Measurements from ENCODE around the gene RAPGEF3. TPM values are rescaled to one million over a fixed set of nuclear protein-coding genes. Genes with fewer than 3 reads are reported as not detected.
A peak's percentile ranks its signal among the peaks of the same experiment; 100 is the strongest.

RAPGEF3 gene
- 10 to 100 TPM; 18.3 to 48.2 (median 32.5) TPM for total RNA-seq

GRCh38 chr12:47758834-47759690 lies at the start of gene RAPGEF3:
Gene RAPGEF3 (minus strand): TSS chr12:47758880. CDS start chr12:47758556, 324 bp downstream.
- Histone ChIP-seq H3K4me3 (peak within 1 kb of the TSS; percentile 72 to 85 (median 74)), H3K9me3 (no peaks in the 10 kb centered on the region), H3K27me3 (no peaks in the 10 kb centered on the region), H3K27ac (replicated peaks in 1 of 4) (peak within 1 kb of the TSS; percentile 68 to 80 (median 80)), H3K4me1 (peaks cover 33 to 44% (median 41%) of the 10 kb centered on the region in 4 donors), H3K36me3 (peaks cover 0 to 5% (median 0%) of the 10 kb centered on the region in 4 donors)
- 1% methylated on average over 33 of the region's 57 CpGs for WGBS
- DNase-seq (ENCODE audit: extremely low spot score), result peak; percentile 96
- TF ChIP-seq POLR2AphosphoS5 (IDR thresholded peaks at IDR 0.05) (peak; percentile 62 to 66), CTCF (IDR thresholded peaks at IDR 0.05) (peak; percentile 32 to 52 (median 32)), POLR2A (IDR thresholded peaks at IDR 0.05; ENCODE audit: low read depth) (no peak)
- intact Hi-C loops (cut with DNase I), result loop anchor here (5.0 kb wide), 1 partner anchor 42 kb away; no protein-coding TSS in a partner anchor

GRCh38 chr12:47808050-47808449 lies 49.4 kb upstream of the RAPGEF3 start:
- Histone ChIP-seq H3K4me3 (peak overlapping the region; percentile 4 to 35 (median 18)), H3K4me1 (peaks cover 97 to 100% (median 99%) of the 10 kb centered on the region in 4 donors), H3K9me3 (no peaks in the 10 kb centered on the region), H3K36me3 (peaks cover 0 to 19% (median 7%) of the 10 kb centered on the region in 4 donors), H3K27me3 (no peaks in the 10 kb centered on the region), H3K27ac (replicated peaks in 1 of 4) (peak overlapping the region; percentile 92 to 99 (median 98))
- no peak for DNase-seq (ENCODE audit: extremely low spot score)
- intact Hi-C loops (cut with DNase I), result no loop called here
- 0% methylated on average over 1 of the region's 9 CpGs for WGBS
- TF ChIP-seq POLR2AphosphoS5 (IDR thresholded peaks at IDR 0.05) (peak; percentile 59 to 72), CTCF (IDR thresholded peaks at IDR 0.05) (no peak), EP300 (IDR thresholded peaks at IDR 0.05) (peak; percentile 77)

GRCh38 chr12:47807338-47807737 lies 48.7 kb upstream of the RAPGEF3 start:
- peaks cover 100% of the 10 kb centered on the region in 4 donors for H3K4me1 ChIP-seq
- peak overlapping the region in 1 of 4 donors; percentile 15 for H3K4me3 ChIP-seq
- intact Hi-C loops (cut with DNase I), result no loop called here
- TF ChIP-seq CTCF (IDR thresholded peaks at IDR 0.05), result no peak
- no peak for TF ChIP-seq POLR2A (IDR thresholded peaks at IDR 0.05; ENCODE audit: low read depth)
- TF ChIP-seq POLR2AphosphoS5 (IDR thresholded peaks at IDR 0.05), result no peak
- TF ChIP-seq EP300 (IDR thresholded peaks at IDR 0.05), result no peak
- no peaks in the 10 kb centered on the region for H3K27me3 ChIP-seq
- WGBS, result 32% methylated on average over 5 of the region's 5 CpGs
- H3K27ac ChIP-seq (replicated peaks in 1 of 4), result peak overlapping the region; percentile 92 to 99 (median 98)
- no peak for DNase-seq (ENCODE audit: extremely low spot score)
- no peaks in the 10 kb centered on the region for H3K9me3 ChIP-seq
- peaks cover 0 to 20% (median 7%) of the 10 kb centered on the region in 4 donors for H3K36me3 ChIP-seq

GRCh38 chr12:47805417-47805816 lies 46.7 kb upstream of the RAPGEF3 start:
- Histone ChIP-seq H3K27me3 (no peaks in the 10 kb centered on the region), H3K9me3 (no peaks in the 10 kb centered on the region), H3K27ac (replicated peaks in 1 of 4) (peak overlapping the region; percentile 92 to 99 (median 98)), H3K4me1 (peaks cover 100% of the 10 kb centered on the region in 4 donors), H3K36me3 (peaks cover 0 to 20% (median 7%) of the 10 kb centered on the region in 4 donors), H3K4me3 (peak overlapping the region in 1 of 4 donors; percentile 4)
- DNase-seq (ENCODE audit: extremely low spot score), result no peak
- intact Hi-C loops (cut with DNase I), result loop anchor here (2.0 kb wide), 1 partner anchor 31 kb away; no protein-coding TSS in a partner anchor
- 13% methylated on average over 2 of the region's 2 CpGs for WGBS
- TF ChIP-seq POLR2AphosphoS5 (IDR thresholded peaks at IDR 0.05), result peak; percentile 28 to 55
- no peak for TF ChIP-seq POLR2A (IDR thresholded peaks at IDR 0.05; ENCODE audit: low read depth)

GRCh38 chr12:47804171-47804570 lies 45.5 kb upstream of the RAPGEF3 start:
- Histone ChIP-seq H3K4me1 (peaks cover 100% of the 10 kb centered on the region in 4 donors), H3K9me3 (no peaks in the 10 kb centered on the region), H3K4me3 (peak overlapping the region in 1 of 4 donors; percentile 4), H3K27ac (replicated peaks in 1 of 4) (peak overlapping the region; percentile 92 to 99 (median 98)), H3K36me3 (peaks cover 0 to 25% (median 9%) of the 10 kb centered on the region in 4 donors), H3K27me3 (no peaks in the 10 kb centered on the region)
- intact Hi-C loops (cut with DNase I), result loop anchor here (2.0 kb wide), 1 partner anchor 33 kb away; no protein-coding TSS in a partner anchor
- DNase-seq (ENCODE audit: extremely low spot score), result no peak
- TF ChIP-seq EP300 (IDR thresholded peaks at IDR 0.05) (no peak), CTCF (IDR thresholded peaks at IDR 0.05) (no peak), POLR2A (IDR thresholded peaks at IDR 0.05; ENCODE audit: low read depth) (no peak), POLR2AphosphoS5 (IDR thresholded peaks at IDR 0.05) (no peak)
- 46% methylated on average over 7 of the region's 8 CpGs for WGBS

Measured in esophagus muscularis mucosa (tissue), 4 donors.